Stimulated activated naive B cell treated with anti-CD40 and anti-IgM and Interleukin-4, amounts not matched to agents 10 μg/mL and 1 μg/mL and 100 μg/mL, for 72 hours (primary cell): ENCODE data around the gene ALX3.
A peak's percentile ranks its signal among the peaks of the same experiment; 100 is the strongest.

ENCODE experiments used
- ATAC-seq, 2 donors: fragments of 150-1000 bp; cut with Tn5 transposase; replicated peaks; 2 replicates each; pipeline ENCODE4 v1.10.0; 2021; ENCODE audit warnings: moderate library complexity in 1 of 2
- DNase-seq: peaks from one replicate; pipeline ENCODE4 v3.0.0; 2021
- H3K27ac Mint-ChIP-seq: one replicate; pipeline ENCODE4 v1.8.0; 2022; ENCODE audit warnings: mild to moderate bottlenecking, mixed read lengths
- H3K27me3 Mint-ChIP-seq, 2 donors: one replicate each; pipeline ENCODE4 v1.8.0; 2022; ENCODE audit warnings: mixed read lengths in 2 of 2
- H3K36me3 Mint-ChIP-seq, 2 donors: one replicate each; pipeline ENCODE4 v1.8.0; 2022; ENCODE audit warnings: mixed read lengths in 2 of 2, mild to moderate bottlenecking in 1 of 2
- H3K4me1 Mint-ChIP-seq, 2 donors: one replicate each; pipeline ENCODE4 v1.8.0; 2022; ENCODE audit warnings: mixed read lengths in 2 of 2, mild to moderate bottlenecking in 1 of 2
- H3K4me3 Mint-ChIP-seq, 2 donors: one replicate each; pipeline ENCODE4 v1.8.0; 2022; ENCODE audit warnings: mild to moderate bottlenecking in 2 of 2, mixed read lengths in 2 of 2, moderate library complexity in 1 of 2
- H3K9me3 Mint-ChIP-seq, 2 donors: one replicate each; pipeline ENCODE4 v1.8.0; 2022; ENCODE audit warnings: mixed read lengths in 2 of 2, mild to moderate bottlenecking in 1 of 2

Gene ALX3

GRCh38 chr1:110053552-110054428 lies 16.7 kb downstream of the ALX3 start:
- no peak overlapping the region for H3K27ac Mint-ChIP-seq
- no peaks in the 10 kb centered on the region for H3K4me1 Mint-ChIP-seq
- H3K9me3 Mint-ChIP-seq: no peaks in the 10 kb centered on the region
- DNase-seq (peak; percentile 34), ATAC-seq (peak; percentile 85 to 90)
- no peaks in the 10 kb centered on the region for H3K27me3 Mint-ChIP-seq
- H3K36me3 Mint-ChIP-seq: peaks cover 46 to 55% of the 10 kb centered on the region in 2 donors
- no peak overlapping the region for H3K4me3 Mint-ChIP-seq

DNA sequence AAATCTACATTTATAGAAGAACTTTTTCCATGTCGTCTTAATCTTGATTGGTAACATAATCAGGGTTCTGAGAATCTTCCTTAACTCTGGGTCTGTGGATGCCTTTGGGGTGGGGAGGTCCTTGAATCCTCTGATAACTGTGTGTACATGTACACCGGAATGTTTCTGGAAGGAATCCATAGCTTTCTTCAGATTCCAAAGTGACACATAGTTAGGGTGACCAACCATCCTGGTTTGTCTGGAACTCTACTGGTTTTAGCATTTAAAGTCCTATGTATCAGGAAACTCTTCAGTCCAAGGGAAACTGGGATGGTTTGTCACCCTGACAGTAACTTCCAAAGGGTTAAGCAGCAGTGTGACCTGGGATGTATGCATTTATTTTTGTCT lies 19.2 kb downstream of the ALX3 start:
- Mint-ChIP-seq H3K9me3 (no peaks in the 10 kb centered on the region), H3K27me3 (no peaks in the 10 kb centered on the region), H3K36me3 (peaks cover 48 to 57% of the 10 kb centered on the region in 2 donors), H3K4me1 (no peaks in the 10 kb centered on the region), H3K4me3 (no peak overlapping the region), H3K27ac (no peak overlapping the region)
- ATAC-seq (no peak), DNase-seq (no peak)

DNA sequence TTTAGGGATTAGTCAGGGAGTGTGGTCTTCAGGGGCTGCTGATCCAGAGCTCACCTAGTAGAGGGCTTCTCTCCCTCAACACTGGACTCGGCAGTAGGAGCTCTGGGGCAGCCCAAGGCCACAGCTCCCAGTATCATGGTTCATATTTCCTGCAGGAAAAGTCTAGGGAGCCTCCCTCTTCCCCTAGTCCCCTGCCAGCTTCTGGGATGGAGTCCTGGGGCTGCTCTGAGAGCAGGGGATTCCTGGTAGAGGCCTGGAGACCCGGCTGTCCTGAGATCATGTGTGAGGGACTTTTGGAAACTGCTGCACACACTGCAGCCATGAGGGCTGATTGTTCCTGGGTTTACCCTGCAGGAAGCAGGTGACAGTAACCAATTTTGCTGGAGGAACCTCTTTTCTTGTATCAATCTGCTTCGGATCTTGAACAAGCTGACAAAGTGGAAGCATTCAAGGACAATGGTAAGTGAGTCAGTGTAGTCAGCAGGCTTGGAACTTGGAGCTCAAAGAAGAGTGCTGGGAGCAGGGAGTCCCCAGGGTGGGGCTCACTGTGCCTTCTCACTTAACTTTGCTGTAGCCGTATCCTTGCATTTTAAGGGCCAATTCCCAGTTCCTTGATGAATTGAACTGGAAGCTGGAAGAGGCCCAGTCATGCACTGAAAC lies 19.7 kb downstream of the ALX3 start:
- Mint-ChIP-seq H3K27ac (no peak overlapping the region), H3K4me3 (no peak overlapping the region), H3K4me1 (no peaks in the 10 kb centered on the region), H3K36me3 (peaks cover 50 to 59% of the 10 kb centered on the region in 2 donors), H3K27me3 (no peaks in the 10 kb centered on the region), H3K9me3 (no peaks in the 10 kb centered on the region)
- DNase-seq (no peak), ATAC-seq (no peak)

GRCh38 chr1:110049801-110050601 lies 20.5 kb downstream of the ALX3 start:
- Mint-ChIP-seq H3K4me1 (no peaks in the 10 kb centered on the region), H3K36me3 (peaks cover 50 to 59% of the 10 kb centered on the region in 2 donors), H3K9me3 (no peaks in the 10 kb centered on the region), H3K4me3 (no peak overlapping the region), H3K27ac (no peak overlapping the region), H3K27me3 (no peaks in the 10 kb centered on the region)
- DNase-seq: no peak
- no peak for ATAC-seq

GRCh38 chr1:110048923-110049601 lies 21.4 kb downstream of the ALX3 start:
- Mint-ChIP-seq H3K9me3 (no peaks in the 10 kb centered on the region), H3K4me3 (no peak overlapping the region), H3K27ac (no peak overlapping the region), H3K36me3 (peaks cover 48 to 58% of the 10 kb centered on the region in 2 donors), H3K27me3 (no peaks in the 10 kb centered on the region), H3K4me1 (no peaks in the 10 kb centered on the region)
- DNase-seq (no peak), ATAC-seq (no peak)

- Mint-ChIP-seq H3K4me1 (no peaks in the 10 kb centered on the region), H3K27ac (no peak overlapping the region), H3K27me3 (no peaks in the 10 kb centered on the region), H3K4me3 (no peak overlapping the region), H3K9me3 (no peaks in the 10 kb centered on the region), H3K36me3 (peaks cover 45 to 54% of the 10 kb centered on the region in 2 donors)
- ATAC-seq (no peak), DNase-seq (no peak)
Observed at GRCh38 chr1:110048240-110048639, 22.2 kb downstream of the ALX3 start.

DNA sequence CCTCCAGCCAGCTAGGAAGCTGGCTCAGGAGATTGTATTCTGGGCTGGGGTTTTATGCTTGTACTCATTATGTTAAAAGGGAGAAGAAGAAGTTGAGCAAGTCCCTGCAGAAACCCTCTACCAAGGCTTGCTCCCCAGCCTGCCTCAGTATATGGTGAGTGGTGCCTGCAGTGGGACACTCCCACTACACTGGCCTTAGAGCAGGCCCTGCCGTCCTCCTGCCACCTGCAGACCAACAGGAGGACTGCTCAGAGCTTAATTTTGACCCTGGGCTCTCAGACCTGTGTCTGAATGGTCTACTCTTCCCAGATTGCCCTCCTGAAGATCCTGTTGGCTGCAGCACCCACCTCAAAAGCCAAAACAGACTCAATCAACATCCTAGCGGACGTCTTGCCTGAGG lies 23.0 kb downstream of the ALX3 start:
- Mint-ChIP-seq H3K36me3 (peaks cover 44 to 51% of the 10 kb centered on the region in 2 donors), H3K27ac (no peak overlapping the region)

GRCh38 chr1:110043016-110043415 lies 27.5 kb downstream of the ALX3 start:
- no peak overlapping the region for H3K4me3 Mint-ChIP-seq
- no peak overlapping the region for H3K27ac Mint-ChIP-seq
- ATAC-seq (no peak), DNase-seq (no peak)
- peaks cover 54 to 71% of the 10 kb centered on the region in 2 donors for H3K36me3 Mint-ChIP-seq
- no peaks in the 10 kb centered on the region for H3K9me3 Mint-ChIP-seq
- no peaks in the 10 kb centered on the region for H3K27me3 Mint-ChIP-seq
- H3K4me1 Mint-ChIP-seq: peaks cover 0 to 7% of the 10 kb centered on the region in 2 donors

More for the DNA sequence above, 23.0 kb downstream of the ALX3 start:
- no peak overlapping the region for H3K4me3 Mint-ChIP-seq
- H3K4me1 Mint-ChIP-seq: no peaks in the 10 kb centered on the region
- no peak for DNase-seq
- no peak for ATAC-seq
- no peaks in the 10 kb centered on the region for H3K9me3 Mint-ChIP-seq
- H3K27me3 Mint-ChIP-seq: no peaks in the 10 kb centered on the region

- Mint-ChIP-seq H3K27me3 (no peaks in the 10 kb centered on the region), H3K9me3 (no peaks in the 10 kb centered on the region), H3K27ac (no peak overlapping the region), H3K4me1 (peaks cover 5 to 10% of the 10 kb centered on the region in 2 donors), H3K4me3 (no peak overlapping the region), H3K36me3 (peaks cover 44 to 53% of the 10 kb centered on the region in 2 donors)
- ATAC-seq: no peak
- DNase-seq: no peak
Observed at GRCh38 chr1:110040548-110040947, 29.9 kb downstream of the ALX3 start.

DNA sequence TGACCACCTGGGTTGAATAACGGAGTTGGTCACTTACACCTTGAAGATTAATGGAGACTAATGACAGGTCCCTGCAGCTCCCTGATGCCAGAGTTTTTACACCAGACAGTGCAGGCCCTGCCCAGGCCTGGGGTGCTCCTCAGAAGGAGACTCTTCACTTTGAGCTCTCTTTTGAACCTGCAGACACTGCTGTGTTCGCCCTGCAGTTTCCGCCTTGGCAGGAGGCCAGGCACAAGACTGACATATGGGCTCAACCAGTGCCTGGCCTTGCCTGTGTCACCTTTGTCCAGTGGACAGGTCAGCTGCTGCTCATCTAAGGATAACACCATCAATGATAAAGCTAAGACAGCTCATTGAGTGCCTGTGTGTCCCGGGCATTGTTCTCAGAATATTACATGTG lies 30.8 kb downstream of the ALX3 start:
- Mint-ChIP-seq H3K27ac (no peak overlapping the region), H3K27me3 (no peaks in the 10 kb centered on the region), H3K36me3 (peaks cover 39 to 48% of the 10 kb centered on the region in 2 donors), H3K4me1 (peaks cover 12 to 15% of the 10 kb centered on the region in 2 donors), H3K4me3 (no peak overlapping the region), H3K9me3 (no peaks in the 10 kb centered on the region)
- no peak for ATAC-seq
- DNase-seq: no peak

GRCh38 chr1:110038271-110038670 lies 32.2 kb downstream of the ALX3 start:
- Mint-ChIP-seq H3K27ac (no peak overlapping the region), H3K27me3 (no peaks in the 10 kb centered on the region), H3K4me3 (no peak overlapping the region), H3K4me1 (peaks cover 21 to 23% of the 10 kb centered on the region in 2 donors), H3K36me3 (peaks cover 33 to 42% of the 10 kb centered on the region in 2 donors), H3K9me3 (no peaks in the 10 kb centered on the region)
- ATAC-seq: no peak
- DNase-seq: no peak

- ATAC-seq (no peak), DNase-seq (no peak)
- Mint-ChIP-seq H3K4me1 (peaks cover 39 to 43% of the 10 kb centered on the region in 2 donors), H3K27ac (peak overlapping the region; percentile 80), H3K4me3 (peak overlapping the region; percentile 87 to 90), H3K36me3 (peaks cover 13 to 20% of the 10 kb centered on the region in 2 donors), H3K9me3 (no peaks in the 10 kb centered on the region), H3K27me3 (no peaks in the 10 kb centered on the region)
Observed at GRCh38 chr1:110035236-110035752, 35.2 kb downstream of the ALX3 start.

DNA sequence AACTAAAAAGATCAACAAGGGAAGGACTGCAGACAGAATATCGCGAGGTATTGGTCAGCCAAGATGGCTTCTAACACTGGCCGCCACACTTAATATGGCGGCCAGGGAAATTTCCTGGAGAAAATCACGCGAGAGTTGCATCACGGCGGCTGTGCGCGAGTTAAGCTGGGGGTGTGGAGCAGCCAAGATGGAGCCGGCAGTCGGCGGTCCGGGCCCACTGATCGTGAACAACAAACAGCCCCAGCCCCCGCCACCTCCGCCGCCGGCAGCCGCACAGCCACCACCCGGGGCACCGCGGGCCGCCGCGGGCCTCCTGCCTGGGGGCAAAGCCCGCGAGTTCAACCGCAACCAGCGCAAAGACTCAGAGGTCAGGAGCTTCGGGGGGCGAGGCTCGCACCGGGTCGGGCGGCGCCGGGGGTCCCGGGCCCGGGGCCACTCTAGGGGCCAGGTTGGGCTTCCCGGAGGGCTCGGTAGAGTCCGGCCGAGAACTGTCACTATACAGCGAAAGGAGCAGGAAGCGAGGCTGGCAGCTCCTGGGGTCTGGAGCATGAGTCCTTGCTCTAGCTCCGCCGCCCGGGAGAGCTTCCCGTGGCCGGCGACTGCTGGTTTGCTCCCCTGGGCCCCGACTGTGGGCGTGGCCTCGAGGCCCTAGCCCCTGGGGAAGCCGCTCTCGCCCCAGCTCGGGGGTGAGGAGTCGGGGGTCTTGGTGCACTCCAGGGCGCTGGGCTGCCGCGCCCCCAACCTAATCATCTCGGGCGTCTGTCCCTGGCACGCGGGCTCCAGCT lies 35.8 kb downstream of the ALX3 start, which contains the start of gene STRIP1:
STRIP1 (plus strand) TSS at position 174 of the 785 bp plus-strand sequence; CDS start at position 188, 14 bp downstream.
- peak within 1 kb of the TSS; percentile 92 for H3K27ac Mint-ChIP-seq
- H3K4me3 Mint-ChIP-seq: peak within 1 kb of the TSS; percentile 87 to 90
- ATAC-seq (peak; percentile 95 to 96), DNase-seq (peak; percentile 92)
- peaks cover 8 to 15% of the 10 kb centered on the region in 2 donors for H3K36me3 Mint-ChIP-seq
- H3K9me3 Mint-ChIP-seq: no peaks in the 10 kb centered on the region
- peaks cover 39 to 43% of the 10 kb centered on the region in 2 donors for H3K4me1 Mint-ChIP-seq
- H3K27me3 Mint-ChIP-seq: no peaks in the 10 kb centered on the region
